CD4-positive, alpha-beta T cell (primary cell): ENCODE data around the gene RNU6-1. TPM values are rescaled to one million over a fixed set of nuclear protein-coding genes. Genes with fewer than 3 reads are reported as not detected.

Source experiments
- ATAC-seq: fragments of 200-7000 bp; cut with Tn5 transposase; one replicate; pipeline ENCODE4 v1.10.0; 2022; ENCODE audit warnings: mild to moderate bottlenecking; ENCODE audit not compliant: poor library complexity
- CTCF ChIA-PET: fragments of 350-600 bp; sonication (Branson Sonifier 250); formaldehyde crosslinking; loops from one replicate; lab custom pipeline; 2021; ENCODE audit warnings: antibody characterized with exemption, inconsistent platforms; lab: Charles Lee
- POLR2A ChIA-PET: fragments of 350-600 bp; sonication (Branson Sonifier 250); formaldehyde crosslinking; loops from one replicate; lab custom pipeline; 2021; ENCODE audit warnings: antibody characterized with exemption, inconsistent platforms; lab: Charles Lee
- DNase-seq, 14 experiments: peaks; one replicate each; pipeline ENCODE4 v3.0.0-alpha.2; 2013 to 2020; ENCODE audit warnings: mixed read lengths in 2 of 14
- H3K27ac ChIP-seq, 2 donors: one replicate each; pipeline versions ENCODE4 v1.5.1 to v1.7.0; 2013; ENCODE audit warnings: low read length in 2 of 2, low read depth in 1 of 2, mild to moderate bottlenecking in 1 of 2
- H3K27me3 ChIP-seq, 2 experiments: 1 replicate in 1 of 2; 2 replicates in 1 of 2; pipeline versions ENCODE4 v1.6.1 to v1.7.0; 2013; ENCODE audit warnings: low read length in 2 of 2, control low read depth in 1 of 2, mild to moderate bottlenecking in 1 of 2, moderate library complexity in 1 of 2; ENCODE audit not compliant: insufficient read depth in 2 of 2, control insufficient read depth in 1 of 2
- H3K36me3 ChIP-seq: one replicate; pipeline ENCODE4 v1.6.1; 2013; ENCODE audit warnings: low read length, control low read depth; ENCODE audit not compliant: insufficient read depth
- H3K4me1 ChIP-seq: one replicate; pipeline ENCODE4 v1.6.1; 2013; ENCODE audit warnings: low read length, control low read depth; ENCODE audit not compliant: insufficient read depth
- H3K4me3 ChIP-seq: one replicate; pipeline ENCODE4 v1.5.1; 2013; ENCODE audit warnings: mild to moderate bottlenecking, low read length, moderate library complexity
- H3K9me3 ChIP-seq, 2 experiments: 1 replicate in 1 of 2; 2 replicates in 1 of 2; pipeline versions ENCODE4 v1.6.1 to v1.7.0; 2013; ENCODE audit warnings: low read length in 2 of 2, mild to moderate bottlenecking in 2 of 2, control low read depth in 1 of 2, moderate library complexity in 1 of 2; ENCODE audit not compliant: control insufficient read depth in 1 of 2, insufficient read depth in 1 of 2
- H3K27ac Mint-ChIP-seq: one replicate; pipeline ENCODE4 v1.8.0; 2020; ENCODE audit warnings: mixed read lengths
- H3K27me3 Mint-ChIP-seq: one replicate; pipeline ENCODE4 v1.8.0; 2021; ENCODE audit warnings: mixed read lengths
- H3K36me3 Mint-ChIP-seq: one replicate; pipeline ENCODE4 v1.8.0; 2021; ENCODE audit warnings: low read depth, mixed read lengths
- H3K4me1 Mint-ChIP-seq: one replicate; pipeline ENCODE4 v1.8.0; 2021; ENCODE audit warnings: low read depth, mixed read lengths
- H3K4me3 Mint-ChIP-seq: one replicate; pipeline ENCODE4 v1.8.0; 2020; ENCODE audit warnings: mild to moderate bottlenecking, mixed read lengths
- H3K9me3 Mint-ChIP-seq: one replicate; pipeline ENCODE4 v1.8.0; 2020; ENCODE audit warnings: mixed read lengths
- CTCF ChIP-seq: fragments of 200-600 bp; IDR thresholded peaks from one replicate; pipeline ENCODE4 v1.8.0; 2022; ENCODE audit warnings: antibody characterized with exemption, mild to moderate bottlenecking
- intact Hi-C, 2 experiments: fragments of 100-400 bp; cut with DNase I in 1 of 2; cut with micrococcal nuclease in 1 of 2; formaldehyde crosslinking; loops; one replicate each; pipeline versions ENCODE4 v1.15.1 to v1.9.0; 2023 to 2025; cut with DNase I, micrococcal nuclease
- total RNA-seq, 174 experiments: library from RNA in 2 of 174; stranded (reverse) in 2 of 174; gene quantifications; one replicate each; pipeline ENCODE4 v1.2.3 and lab custom pipeline; 2021 to 2026

RNU6-1 gene
- total RNA-seq, 2 experiments from 2014 or later = not detected

DNA sequence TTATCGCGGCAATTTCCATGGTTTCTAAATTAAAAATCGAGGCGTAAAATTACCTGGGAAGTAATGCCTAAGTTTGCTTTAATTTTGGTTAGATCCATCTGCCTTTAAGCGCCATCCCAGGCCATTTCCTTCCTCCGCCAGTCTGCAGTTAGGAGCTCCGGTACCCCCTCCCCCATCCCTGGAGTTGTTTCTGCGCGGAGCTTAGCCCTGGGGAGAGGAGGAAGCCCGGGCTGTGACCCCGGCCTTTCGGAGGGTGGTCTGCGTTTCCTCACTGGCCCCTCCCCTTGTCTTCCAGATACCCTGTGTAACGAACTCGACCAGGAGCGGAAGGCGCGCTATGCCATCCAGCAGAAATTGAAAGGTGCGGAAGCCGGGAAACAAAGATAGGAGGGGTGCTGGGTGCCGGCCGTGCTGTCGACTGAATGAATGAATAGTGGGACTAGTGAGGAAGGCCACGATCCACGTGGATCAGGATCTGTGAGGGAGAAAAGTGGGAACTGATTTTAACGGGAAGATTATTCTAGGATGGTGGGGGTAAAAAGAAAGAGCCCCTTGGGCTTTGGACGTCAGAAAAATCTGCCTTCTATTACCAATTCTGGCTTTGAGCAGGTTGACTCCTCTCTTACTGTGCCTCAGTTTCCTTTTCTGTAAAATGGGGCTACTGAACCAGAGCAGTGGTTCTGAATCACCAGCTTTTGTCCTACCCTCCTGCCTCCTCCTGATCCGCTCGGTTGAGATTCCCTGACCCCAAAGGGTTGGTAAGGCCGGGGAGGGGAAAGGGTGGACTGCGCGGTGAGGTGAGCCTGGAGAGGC is 6.7 kb downstream of the RNU6-1 start:
- no peaks in the 10 kb centered on the region for H3K36me3 ChIP-seq
- H3K4me3 ChIP-seq = peak overlapping the region; percentile 59
- peaks cover 70% of the 10 kb centered on the region for H3K4me1 ChIP-seq
- DNase-seq (peak in 1 of 14 experiments; percentile 25), ATAC-seq (no peak)
- H3K9me3 ChIP-seq = peaks cover 0 to 50% of the 10 kb centered on the region in 2 experiments
- H3K9me3 Mint-ChIP-seq = no peaks in the 10 kb centered on the region
- H3K27ac Mint-ChIP-seq = no peak overlapping the region
- peaks cover 83% of the 10 kb centered on the region for H3K27me3 Mint-ChIP-seq
- H3K36me3 Mint-ChIP-seq = no peaks in the 10 kb centered on the region
- peaks cover 64% of the 10 kb centered on the region for H3K4me1 Mint-ChIP-seq
- H3K4me3 Mint-ChIP-seq = peak overlapping the region; percentile 77
- peaks cover 73 to 80% of the 10 kb centered on the region in 2 experiments for H3K27me3 ChIP-seq
- TF ChIP-seq CTCF = no peak
- POLR2A ChIA-PET = interaction anchor here (1.0 to 1.5 kb wide), 3 partner anchors 18 to 48 kb away, joined by 3 read pairs; no protein-coding TSS in a partner anchor
- CTCF ChIA-PET = interaction anchor here (1.4 to 3.2 kb wide), 2 partner anchors 9 to 376 kb away, joined by 4 to 16 read pairs; no protein-coding TSS in a partner anchor
- intact Hi-C loops = loop anchor here (10.0 kb wide), 3 partner anchors 288 to 588 kb away; partner anchors contain the start of gene MAP2K5 (in 1 of the 2)
- no peak overlapping the region for H3K27ac ChIP-seq

DNA sequence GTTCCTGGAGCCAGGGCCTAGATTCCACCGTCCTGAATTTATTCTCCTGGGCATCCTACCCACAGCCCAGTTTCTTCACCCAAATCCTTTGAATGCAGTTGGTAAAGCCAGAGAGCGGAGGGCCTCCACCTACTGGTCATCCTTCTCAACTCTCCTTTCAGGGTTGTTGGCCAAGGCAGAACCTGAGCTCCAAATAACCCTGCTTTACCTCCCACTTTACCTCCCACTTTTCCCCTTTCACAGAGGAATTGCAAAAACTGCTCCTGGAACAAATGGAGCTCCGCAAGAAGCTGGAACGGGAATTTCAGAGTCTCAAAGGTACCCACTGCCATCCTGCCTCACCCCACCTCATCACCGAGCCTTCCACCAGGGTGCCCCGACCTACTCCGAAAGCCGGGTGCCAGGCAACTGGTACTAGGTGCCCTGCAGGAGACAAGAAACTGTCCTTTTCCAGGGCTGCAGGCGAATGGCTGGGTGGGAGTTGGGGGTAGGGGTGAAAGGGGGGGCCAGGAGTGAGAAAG is 7.8 kb downstream of the RNU6-1 start:
- Mint-ChIP-seq H3K4me1 (peaks cover 58% of the 10 kb centered on the region), H3K27me3 (peaks cover 84% of the 10 kb centered on the region), H3K36me3 (no peaks in the 10 kb centered on the region), H3K27ac (no peak overlapping the region), H3K9me3 (no peaks in the 10 kb centered on the region), H3K4me3 (no peak overlapping the region)
- Histone ChIP-seq H3K4me1 (peaks cover 74% of the 10 kb centered on the region), H3K27me3 (peaks cover 74 to 87% of the 10 kb centered on the region in 2 experiments), H3K36me3 (no peaks in the 10 kb centered on the region), H3K27ac (no peak overlapping the region), H3K9me3 (peaks cover 0 to 51% of the 10 kb centered on the region in 2 experiments), H3K4me3 (no peak overlapping the region)
- ChIA-PET CTCF (interaction anchor here (0.9 to 1.4 kb wide), 2 partner anchors 8 to 375 kb away, joined by 3 to 4 read pairs; no protein-coding TSS in a partner anchor), POLR2A (interaction anchor here (1.5 kb wide), 1 partner anchor 41 kb away, joined by 3 read pairs; no protein-coding TSS in a partner anchor)
- no peak for TF ChIP-seq CTCF
- DNase-seq (no peak), ATAC-seq (no peak)
- intact Hi-C loops = loop anchor here (10.0 kb wide), 3 partner anchors 287 to 587 kb away; partner anchors contain the start of gene MAP2K5 (in 1 of the 2)

DNA sequence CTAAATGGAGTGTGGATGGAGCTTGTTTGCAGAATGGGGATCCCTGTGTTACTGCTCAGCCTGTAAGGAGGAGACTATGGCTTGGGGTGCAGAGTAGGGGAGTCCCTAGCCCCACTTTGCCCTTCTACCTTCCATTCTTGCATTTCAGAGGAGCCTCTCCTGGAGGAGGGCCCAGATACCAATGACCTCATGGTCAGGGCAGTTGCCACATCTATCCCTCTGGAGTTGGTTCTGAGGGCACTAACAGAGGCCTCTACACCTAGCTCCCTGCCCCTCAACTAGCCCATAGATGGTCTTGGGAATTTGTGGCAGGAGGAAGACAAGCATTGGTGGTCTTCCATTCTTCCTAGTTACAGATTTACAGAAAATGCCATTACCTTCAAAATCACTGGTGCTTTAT is 8.5 kb downstream of the RNU6-1 start:
- TF ChIP-seq CTCF = no peak
- H3K4me1 Mint-ChIP-seq = peaks cover 57% of the 10 kb centered on the region
- no peaks in the 10 kb centered on the region for H3K36me3 ChIP-seq
- DNase-seq = no peak
- intact Hi-C loops = loop anchor here (10.0 kb wide), 3 partner anchors 287 to 587 kb away; partner anchors contain the start of gene MAP2K5 (in 1 of the 2)
- no peak for ATAC-seq
- H3K27me3 ChIP-seq = peaks cover 74 to 92% of the 10 kb centered on the region in 2 experiments
- H3K36me3 Mint-ChIP-seq = no peaks in the 10 kb centered on the region
- peaks cover 84% of the 10 kb centered on the region for H3K27me3 Mint-ChIP-seq
- H3K9me3 Mint-ChIP-seq = no peaks in the 10 kb centered on the region
- H3K4me1 ChIP-seq = peaks cover 75% of the 10 kb centered on the region
- POLR2A ChIA-PET = interaction anchor here (1.5 kb wide), 1 partner anchor 40 kb away, joined by 3 read pairs; no protein-coding TSS in a partner anchor
- H3K9me3 ChIP-seq = peaks cover 0 to 53% of the 10 kb centered on the region in 2 experiments
- H3K27ac ChIP-seq = no peak overlapping the region
- H3K27ac Mint-ChIP-seq = no peak overlapping the region
- CTCF ChIA-PET = no interaction called here
- H3K4me3 Mint-ChIP-seq = peak overlapping the region; percentile 21
- H3K4me3 ChIP-seq = no peak overlapping the region
